ENCODE data around the gene ELAVL2.

ELAVL2 gene

DNA sequence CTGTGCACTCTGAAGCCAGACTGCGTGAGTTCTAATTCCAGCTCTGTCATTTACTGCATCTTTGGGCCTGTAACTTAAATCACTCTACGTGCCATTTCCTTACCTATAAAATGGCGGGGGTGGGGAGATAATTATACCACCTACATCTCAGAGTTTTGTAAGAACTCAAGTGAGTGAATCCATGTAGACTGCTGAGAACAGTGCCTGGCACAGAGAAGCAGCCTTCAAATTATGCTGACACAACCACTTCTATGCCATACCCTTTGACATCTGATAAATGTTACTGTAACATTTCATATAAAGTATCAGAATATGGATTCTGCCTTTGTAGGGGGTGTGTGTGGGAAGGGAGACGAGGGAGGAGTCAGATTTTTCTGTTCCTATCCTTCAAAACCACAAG is 27.7 kb downstream of the ELAVL2 start:
- no peak for DNase-seq (ENCODE audit: low spot score)
- TF ChIP-seq, protein P1, sequence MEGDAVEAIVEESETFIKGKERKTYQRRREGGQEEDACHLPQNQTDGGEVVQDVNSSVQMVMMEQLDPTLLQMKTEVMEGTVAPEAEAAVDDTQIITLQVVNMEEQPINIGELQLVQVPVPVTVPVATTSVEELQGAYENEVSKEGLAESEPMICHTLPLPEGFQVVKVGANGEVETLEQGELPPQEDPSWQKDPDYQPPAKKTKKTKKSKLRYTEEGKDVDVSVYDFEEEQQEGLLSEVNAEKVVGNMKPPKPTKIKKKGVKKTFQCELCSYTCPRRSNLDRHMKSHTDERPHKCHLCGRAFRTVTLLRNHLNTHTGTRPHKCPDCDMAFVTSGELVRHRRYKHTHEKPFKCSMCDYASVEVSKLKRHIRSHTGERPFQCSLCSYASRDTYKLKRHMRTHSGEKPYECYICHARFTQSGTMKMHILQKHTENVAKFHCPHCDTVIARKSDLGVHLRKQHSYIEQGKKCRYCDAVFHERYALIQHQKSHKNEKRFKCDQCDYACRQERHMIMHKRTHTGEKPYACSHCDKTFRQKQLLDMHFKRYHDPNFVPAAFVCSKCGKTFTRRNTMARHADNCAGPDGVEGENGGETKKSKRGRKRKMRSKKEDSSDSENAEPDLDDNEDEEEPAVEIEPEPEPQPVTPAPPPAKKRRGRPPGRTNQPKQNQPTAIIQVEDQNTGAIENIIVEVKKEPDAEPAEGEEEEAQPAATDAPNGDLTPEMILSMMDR (IDR thresholded peaks at IDR 0.05; ENCODE audit: extremely low read depth, missing control alignments): no peak

GRCh38 chr9:23796209-23796608 is 29.8 kb downstream of the ELAVL2 start:
- TF ChIP-seq, protein P1 (IDR thresholded peaks at IDR 0.05; ENCODE audit: extremely low read depth, missing control alignments): no peak
- DNase-seq (ENCODE audit: low spot score): no peak

DNA sequence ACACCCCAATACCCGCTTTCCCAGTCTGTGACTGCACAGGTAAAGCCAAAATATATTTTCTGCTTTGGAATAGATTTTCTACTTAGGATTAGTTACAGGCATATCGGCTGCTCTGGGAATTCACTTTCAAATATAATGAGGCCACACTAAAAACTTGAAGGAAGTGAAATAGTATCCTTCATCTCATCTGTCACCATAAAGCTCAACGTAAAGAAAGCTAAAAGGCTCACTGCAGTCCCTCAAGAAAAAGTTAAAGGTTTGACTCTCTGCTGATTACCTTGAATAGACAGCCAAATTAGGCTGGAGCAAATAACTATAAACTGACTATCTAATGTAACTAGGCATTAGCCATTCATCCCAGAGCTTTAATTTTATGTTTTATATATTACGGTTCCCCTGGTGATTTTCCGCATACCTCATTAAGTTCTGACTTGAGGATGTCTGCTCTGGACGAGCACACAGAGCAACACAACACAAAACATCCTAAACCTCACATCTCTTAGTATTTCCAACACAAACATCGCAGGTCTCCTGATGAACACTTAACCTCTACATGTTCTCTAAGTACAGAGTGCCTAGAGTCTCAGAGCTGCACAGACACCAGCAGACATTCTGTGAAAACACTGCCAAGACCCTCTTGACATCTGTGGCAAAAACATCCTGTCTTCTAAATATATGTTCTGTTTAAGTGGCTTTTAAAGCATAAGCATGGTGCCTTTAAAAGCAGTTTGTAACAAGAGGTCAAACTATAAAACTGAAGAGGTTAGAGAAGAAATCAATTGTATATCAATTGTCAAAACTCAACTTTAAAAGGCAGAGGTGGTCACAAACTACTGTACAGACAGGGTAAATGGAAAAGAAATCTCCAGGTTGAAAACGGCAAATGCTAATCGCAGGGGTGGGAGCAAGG is 35.4 kb downstream of the ELAVL2 start:
- TF ChIP-seq, protein P1 (IDR thresholded peaks at IDR 0.05; ENCODE audit: extremely low read depth, missing control alignments): no peak
- DNase-seq (ENCODE audit: low spot score): no peak

GRCh38 chr9:23789529-23790254 is 36.3 kb downstream of the ELAVL2 start:
- no peak for DNase-seq (ENCODE audit: low spot score)
- TF ChIP-seq, protein P1 (IDR thresholded peaks at IDR 0.05; ENCODE audit: extremely low read depth, missing control alignments): no peak

- TF ChIP-seq, protein P1 (IDR thresholded peaks at IDR 0.05; ENCODE audit: extremely low read depth, missing control alignments): no peak
- no peak for DNase-seq (ENCODE audit: low spot score)
Observed at GRCh38 chr9:23784962-23785361, 41.1 kb downstream of the ELAVL2 start.

DNA sequence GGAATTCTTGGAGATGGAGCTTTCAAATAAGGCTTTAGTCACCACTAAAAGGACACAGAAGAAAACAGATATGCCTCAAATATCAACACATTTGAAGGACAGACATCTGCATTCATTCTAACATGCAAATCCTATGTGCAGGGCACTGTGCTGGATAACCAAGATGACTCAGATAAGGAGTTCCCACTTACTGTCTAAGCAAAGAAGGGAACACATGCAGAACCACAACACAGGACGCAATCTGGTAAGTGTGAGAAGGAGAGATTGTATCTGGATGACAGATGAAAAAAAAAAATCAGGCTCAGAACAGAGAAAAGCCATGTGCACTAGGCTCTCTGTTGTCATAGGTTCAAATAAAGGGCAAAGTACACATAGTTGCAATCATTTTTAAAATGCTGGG is 42.5 kb downstream of the ELAVL2 start:
- TF ChIP-seq, protein P1 (IDR thresholded peaks at IDR 0.05; ENCODE audit: extremely low read depth, missing control alignments): no peak
- no peak for DNase-seq (ENCODE audit: low spot score)

DNA sequence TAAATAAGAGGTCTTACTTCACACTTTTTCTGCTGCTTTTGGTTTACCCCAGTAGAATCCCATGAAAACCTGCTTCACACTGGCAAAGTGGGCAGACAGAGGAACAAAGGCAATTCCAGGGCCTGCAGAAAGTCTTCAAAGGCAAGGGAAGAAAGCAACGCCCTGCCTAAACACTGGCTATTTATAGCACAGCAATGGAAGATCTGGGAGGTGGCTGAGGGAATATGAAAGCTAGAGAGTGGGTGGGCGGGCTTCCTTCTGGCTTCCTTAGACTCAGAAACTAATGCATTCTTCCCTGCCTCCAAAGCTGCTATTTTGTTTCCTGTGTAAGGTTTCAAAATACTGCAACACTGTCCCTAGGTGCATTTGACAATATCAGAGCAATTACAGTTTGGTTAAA is 46.8 kb downstream of the ELAVL2 start:
- DNase-seq (ENCODE audit: low spot score): no peak
- TF ChIP-seq, protein P1 (IDR thresholded peaks at IDR 0.05; ENCODE audit: extremely low read depth, missing control alignments): no peak
